GM18867 (cell line): Measurements from ENCODE around the gene MED23.

Experiments used
- ATAC-seq: cut with Tn5 transposase; IDR thresholded peaks from one replicate; pipeline ENCODE4 v1.9.1; 2021; ENCODE audit warnings: mild to moderate bottlenecking, moderate library complexity; ENCODE audit not compliant: unreplicated experiment

Gene MED23

DNA sequence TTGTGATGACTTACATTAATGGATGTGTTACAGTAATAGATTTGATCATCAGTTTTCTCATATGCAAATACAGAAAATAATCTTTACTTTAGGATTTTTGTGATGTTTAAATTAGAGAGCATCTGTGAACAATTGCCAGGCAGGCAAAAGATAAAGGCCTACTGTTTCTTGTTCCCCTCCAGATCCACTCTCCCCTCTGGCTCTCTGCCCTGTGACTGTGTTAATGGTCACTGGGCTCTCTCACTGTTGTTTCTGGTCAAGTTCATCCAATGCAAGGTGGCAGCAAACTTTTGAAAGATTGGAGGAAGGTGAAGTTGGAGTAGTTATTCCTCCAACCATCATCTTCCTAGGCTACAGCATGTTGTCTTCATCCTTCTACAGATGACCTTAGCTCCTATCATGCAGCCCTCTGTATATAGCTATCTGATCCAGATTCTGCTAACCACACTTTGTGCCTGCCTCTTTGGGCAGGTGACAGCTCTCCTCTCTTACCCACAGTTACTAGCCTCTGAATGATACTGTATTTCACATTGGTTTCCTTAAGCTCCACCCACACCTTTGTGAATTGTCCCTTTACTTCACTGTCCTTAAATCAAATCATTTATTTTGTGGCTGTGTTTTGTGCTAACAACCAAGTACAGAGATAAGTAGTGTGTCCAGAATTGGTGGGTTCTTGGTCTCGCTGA lies 103.9 kb downstream of the MED23 start:
- no peak for ATAC-seq
